Mesendoderm (in vitro differentiated cells): ENCODE data around the gene GATA2.

Experiments used
- DNase-seq: peaks from one replicate; pipeline ENCODE4 v3.0.0; 2013
- H2AK5ac ChIP-seq: 2 replicates; pipeline ENCODE4 v1.6.1; 2013; ENCODE audit warnings: low read length, inconsistent platforms
- H2BK120ac ChIP-seq: 2 replicates; pipeline ENCODE4 v1.6.1; 2013; ENCODE audit warnings: low read depth, mild to moderate bottlenecking, low read length, moderate library complexity, mixed read lengths
- H2BK15ac ChIP-seq: replicated peaks from 2 replicates; pipeline ENCODE4 v1.6.1; 2013; ENCODE audit warnings: low read depth, mild to moderate bottlenecking, moderate library complexity
- H2BK5ac ChIP-seq: 2 replicates; pipeline ENCODE4 v1.6.1; 2013; ENCODE audit warnings: low read length, inconsistent platforms
- H3K18ac ChIP-seq: 2 replicates; pipeline ENCODE4 v1.6.1; 2013; ENCODE audit warnings: mild to moderate bottlenecking, low read length, mixed read lengths
- H3K23ac ChIP-seq: one replicate; pipeline ENCODE4 v1.6.1; 2013; ENCODE audit warnings: low read length
- H3K27ac ChIP-seq: 2 replicates; pipeline ENCODE4 v1.5.1; 2013; ENCODE audit warnings: low read depth, mild to moderate bottlenecking, inconsistent platforms, low read length, moderate library complexity
- H3K27me3 ChIP-seq: 2 replicates; pipeline ENCODE4 v1.6.1; 2013; ENCODE audit warnings: low read length, control low read depth, mild to moderate bottlenecking, inconsistent platforms; ENCODE audit not compliant: insufficient read depth, poor library complexity
- H3K36me3 ChIP-seq: 2 replicates; pipeline ENCODE4 v1.6.1; 2013; ENCODE audit warnings: low read length, inconsistent platforms; ENCODE audit not compliant: control insufficient read depth, insufficient read depth
- H3K4ac ChIP-seq: one replicate; pipeline ENCODE4 v1.6.1; 2013; ENCODE audit warnings: low read depth, mild to moderate bottlenecking, low read length, moderate library complexity
- H3K4me1 ChIP-seq: 2 replicates; pipeline ENCODE4 v1.6.1; 2013; ENCODE audit warnings: low read depth, low read length, inconsistent platforms; ENCODE audit not compliant: control insufficient read depth
- H3K4me2 ChIP-seq: 2 replicates; pipeline ENCODE4 v1.6.1; 2013; ENCODE audit warnings: low read length
- H3K4me3 ChIP-seq: 2 replicates; pipeline ENCODE4 v1.5.1; 2013; ENCODE audit warnings: mild to moderate bottlenecking, low read length
- H3K56ac ChIP-seq: one replicate; pipeline ENCODE4 v1.6.1; 2013; ENCODE audit warnings: low read length
- H3K79me1 ChIP-seq: 2 replicates; pipeline ENCODE4 v1.6.1; 2013; ENCODE audit warnings: low read length, inconsistent platforms
- H3K79me2 ChIP-seq: 2 replicates; pipeline ENCODE4 v1.6.1; 2013; ENCODE audit warnings: mild to moderate bottlenecking, low read length; ENCODE audit not compliant: control insufficient read depth, insufficient read depth
- H3K9ac ChIP-seq: 2 replicates; pipeline ENCODE4 v1.6.1; 2013; ENCODE audit warnings: low read length, inconsistent platforms
- H4K5ac ChIP-seq: one replicate; pipeline ENCODE4 v1.6.1; 2013; ENCODE audit warnings: low read length
- H4K8ac ChIP-seq: one replicate; pipeline ENCODE4 v1.6.1; 2013; ENCODE audit warnings: low read depth, mild to moderate bottlenecking, control low read depth, low read length, moderate library complexity
- WGBS: extraction: QIAGEN DNeasy Blood & Tissue Kit; methylation state at CpG from one replicate; pipeline ENCODE4 v1.1.7; 2013; ENCODE audit warnings: low lambda C conversion rate, missing lambda C conversion rate; ENCODE audit not compliant: insufficient coverage; ENCODE audit errors: extremely low coverage; 5-methylcytosine and 5-hydroxymethylcytosine counted together

The GATA2 gene

DNA sequence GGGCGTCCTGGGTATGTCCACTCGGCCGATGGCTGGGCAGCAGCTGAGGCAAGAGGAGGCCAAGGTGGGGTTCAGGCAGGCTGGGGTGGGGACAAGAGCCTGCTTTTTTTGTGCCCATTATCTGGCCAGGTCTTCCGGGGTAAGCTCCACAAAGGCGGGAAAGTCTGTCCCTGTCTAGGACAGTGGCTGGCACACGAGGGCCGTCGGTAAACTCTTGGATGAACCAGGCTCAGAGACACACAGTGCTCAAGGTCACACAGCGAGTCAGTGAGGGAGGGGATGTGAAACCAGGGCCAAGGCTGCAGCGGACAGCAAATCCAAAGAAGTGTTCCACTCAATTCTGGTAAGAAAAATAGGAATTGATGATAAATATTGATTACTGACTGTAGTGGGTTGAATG is 29.2 kb downstream of the GATA2 start:
- Histone ChIP-seq H3K18ac (no peak overlapping the region), H3K79me1 (no peaks in the 10 kb centered on the region), H2BK5ac (no peak overlapping the region), H2BK120ac (no peak overlapping the region), H2BK15ac (no peak overlapping the region), H3K27me3 (no peaks in the 10 kb centered on the region), H3K4me2 (no peak overlapping the region), H3K79me2 (no peaks in the 10 kb centered on the region), H3K4me3 (no peak overlapping the region), H3K4ac (no peak overlapping the region), H3K56ac (no peak overlapping the region), H3K27ac (no peak overlapping the region), H4K8ac (no peak overlapping the region), H4K5ac (no peak overlapping the region), H3K4me1 (peaks cover 2% of the 10 kb centered on the region), H2AK5ac (no peak overlapping the region), H3K23ac (no peak overlapping the region), H3K36me3 (no peaks in the 10 kb centered on the region), H3K9ac (no peak overlapping the region)
- no CpG with 5 or more reads among the region's 10 CpGs for WGBS
- no peak for DNase-seq

DNA sequence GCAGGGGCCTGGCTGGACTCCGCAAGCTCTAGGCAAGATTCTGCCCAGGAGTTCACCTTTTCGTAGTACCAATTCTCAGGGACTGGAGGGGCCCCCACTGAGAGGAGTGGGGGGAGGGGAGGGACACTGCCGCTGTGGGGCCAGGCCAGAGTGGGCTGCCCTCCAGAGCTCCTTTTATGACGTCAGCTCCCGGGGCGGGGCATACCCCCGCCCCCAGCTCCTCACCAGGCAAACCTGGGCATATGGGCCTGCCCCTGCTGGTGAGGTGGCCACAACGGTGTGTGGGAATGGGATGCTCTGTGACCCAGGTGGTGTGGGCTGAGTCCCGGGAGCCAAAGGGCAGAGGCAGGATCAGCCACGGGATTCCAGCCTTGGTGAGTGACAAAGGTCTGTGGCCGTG is 29.6 kb downstream of the GATA2 start:
- Histone ChIP-seq H3K4ac (no peak overlapping the region), H3K27ac (no peak overlapping the region), H3K79me2 (no peaks in the 10 kb centered on the region), H4K8ac (no peak overlapping the region), H4K5ac (no peak overlapping the region), H2BK120ac (no peak overlapping the region), H3K56ac (no peak overlapping the region), H3K18ac (no peak overlapping the region), H3K9ac (no peak overlapping the region), H3K79me1 (no peaks in the 10 kb centered on the region), H3K36me3 (no peaks in the 10 kb centered on the region), H3K23ac (no peak overlapping the region), H3K27me3 (no peaks in the 10 kb centered on the region), H3K4me1 (peaks cover 2% of the 10 kb centered on the region), H2BK5ac (no peak overlapping the region), H2BK15ac (no peak overlapping the region), H2AK5ac (no peak overlapping the region), H3K4me3 (no peak overlapping the region), H3K4me2 (no peak overlapping the region)
- no peak for DNase-seq
- WGBS: no CpG with 5 or more reads among the region's 11 CpGs

DNA sequence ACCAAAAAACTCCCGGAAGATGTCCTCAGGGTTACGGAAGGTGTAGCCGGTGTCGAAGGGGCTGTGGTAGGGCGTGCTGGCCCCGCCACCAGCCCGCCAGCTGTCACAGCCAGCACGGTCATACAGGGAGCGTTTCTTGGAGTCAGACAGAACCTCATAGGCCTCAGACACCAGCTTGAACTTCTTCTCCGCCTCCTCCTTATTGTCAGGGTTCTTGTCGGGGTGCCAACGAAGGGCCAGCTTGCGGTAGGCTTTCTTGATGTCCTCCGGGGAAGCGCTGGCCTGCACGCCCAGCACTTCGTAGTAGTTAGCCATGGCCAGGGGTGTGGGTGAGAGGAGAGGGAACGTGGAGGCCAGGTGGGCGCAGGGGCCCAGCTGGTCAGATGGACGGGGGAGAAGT is 30.1 kb downstream of the GATA2 start:
- WGBS: no CpG with 5 or more reads among the region's 20 CpGs
- H3K79me1 ChIP-seq: no peaks in the 10 kb centered on the region
- H3K4me2 ChIP-seq: no peak overlapping the region
- H2AK5ac ChIP-seq: no peak overlapping the region
- H2BK5ac ChIP-seq: no peak overlapping the region
- H4K8ac ChIP-seq: no peak overlapping the region
- H3K36me3 ChIP-seq: no peaks in the 10 kb centered on the region
- H3K23ac ChIP-seq: no peak overlapping the region
- no peak overlapping the region for H4K5ac ChIP-seq
- H2BK120ac ChIP-seq: no peak overlapping the region
- no peak overlapping the region for H2BK15ac ChIP-seq
- H3K27me3 ChIP-seq: no peaks in the 10 kb centered on the region
- H3K27ac ChIP-seq: no peak overlapping the region
- no peaks in the 10 kb centered on the region for H3K4me1 ChIP-seq
- H3K4me3 ChIP-seq: no peak overlapping the region
- H3K79me2 ChIP-seq: no peaks in the 10 kb centered on the region
- H3K4ac ChIP-seq: no peak overlapping the region
- no peak overlapping the region for H3K18ac ChIP-seq
- no peak overlapping the region for H3K9ac ChIP-seq
- DNase-seq: no peak
- no peak overlapping the region for H3K56ac ChIP-seq

DNA sequence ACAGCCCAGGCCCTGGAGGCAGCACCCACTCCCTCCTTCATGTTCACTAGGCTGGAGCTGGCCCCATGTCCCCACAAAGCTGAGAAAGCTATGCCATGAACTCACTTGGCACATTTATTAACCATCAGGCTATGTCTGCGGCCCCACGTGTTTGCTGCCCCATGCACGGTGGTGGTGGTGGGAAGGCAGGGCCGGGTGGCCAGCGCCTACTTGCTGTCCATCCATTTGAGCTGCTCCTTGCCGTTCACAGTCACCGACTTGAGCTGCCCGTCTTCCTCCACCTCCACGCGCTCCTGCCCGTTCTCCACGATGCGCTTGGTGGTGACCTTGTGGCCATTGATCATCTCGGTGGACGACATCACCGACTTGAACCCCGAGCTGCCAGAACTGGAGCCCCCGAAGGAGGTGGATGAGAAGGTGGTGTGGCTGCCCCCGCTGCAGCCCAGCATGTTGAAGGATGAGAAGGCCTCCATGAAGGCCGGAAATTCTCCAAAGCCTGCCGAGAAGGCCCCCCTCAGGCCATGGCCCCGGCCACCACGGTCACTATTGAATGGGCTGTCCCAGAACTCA is 30.6 kb downstream of the GATA2 start:
- Histone ChIP-seq H2BK120ac (no peak overlapping the region), H3K27ac (no peak overlapping the region), H4K8ac (no peak overlapping the region), H3K4ac (no peak overlapping the region), H4K5ac (no peak overlapping the region), H2BK5ac (no peak overlapping the region), H2AK5ac (no peak overlapping the region), H3K4me3 (no peak overlapping the region), H3K18ac (no peak overlapping the region), H3K79me2 (no peaks in the 10 kb centered on the region), H3K4me2 (no peak overlapping the region), H3K27me3 (no peaks in the 10 kb centered on the region), H3K79me1 (no peaks in the 10 kb centered on the region), H3K9ac (no peak overlapping the region), H3K4me1 (peaks cover under 1% of the 10 kb centered on the region), H2BK15ac (no peak overlapping the region), H3K36me3 (no peaks in the 10 kb centered on the region), H3K56ac (no peak overlapping the region), H3K23ac (no peak overlapping the region)
- WGBS: no CpG with 5 or more reads among the region's 23 CpGs
- DNase-seq: no peak

DNA sequence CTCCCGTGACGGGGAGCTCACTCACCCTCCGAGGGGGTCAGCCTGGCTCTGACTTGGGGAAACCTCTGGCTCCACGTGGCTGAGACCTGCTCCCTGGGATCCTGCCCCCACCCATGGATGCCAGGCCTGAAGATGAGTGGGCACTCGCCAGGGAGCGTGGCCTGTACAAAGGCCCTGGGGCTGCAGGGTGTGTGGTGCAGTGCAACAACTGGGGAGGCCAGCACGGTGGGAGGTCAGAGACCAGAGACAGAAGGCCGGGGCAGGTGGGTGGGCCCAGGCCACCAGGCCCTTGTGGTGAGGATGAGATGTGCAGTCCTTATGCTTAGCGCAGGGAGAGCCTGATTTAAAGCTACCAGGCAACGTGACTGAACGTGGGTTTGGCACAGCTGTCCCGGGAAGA is 31.3 kb downstream of the GATA2 start:
- no CpG with 5 or more reads among the region's 12 CpGs for WGBS
- no peak overlapping the region for H2BK5ac ChIP-seq
- H3K27ac ChIP-seq: no peak overlapping the region
- no peak overlapping the region for H3K4me3 ChIP-seq
- no peak overlapping the region for H3K4ac ChIP-seq
- no peak overlapping the region for H2BK15ac ChIP-seq
- no peaks in the 10 kb centered on the region for H3K27me3 ChIP-seq
- H3K4me2 ChIP-seq: no peak overlapping the region
- H3K9ac ChIP-seq: no peak overlapping the region
- H3K56ac ChIP-seq: no peak overlapping the region
- H3K4me1 ChIP-seq: peaks cover 5% of the 10 kb centered on the region
- no peak overlapping the region for H4K5ac ChIP-seq
- no peaks in the 10 kb centered on the region for H3K79me1 ChIP-seq
- no peak overlapping the region for H3K23ac ChIP-seq
- H4K8ac ChIP-seq: no peak overlapping the region
- no peak overlapping the region for H2AK5ac ChIP-seq
- no peak overlapping the region for H3K18ac ChIP-seq
- no peaks in the 10 kb centered on the region for H3K79me2 ChIP-seq
- H2BK120ac ChIP-seq: no peak overlapping the region
- H3K36me3 ChIP-seq: no peaks in the 10 kb centered on the region
- no peak for DNase-seq

DNA sequence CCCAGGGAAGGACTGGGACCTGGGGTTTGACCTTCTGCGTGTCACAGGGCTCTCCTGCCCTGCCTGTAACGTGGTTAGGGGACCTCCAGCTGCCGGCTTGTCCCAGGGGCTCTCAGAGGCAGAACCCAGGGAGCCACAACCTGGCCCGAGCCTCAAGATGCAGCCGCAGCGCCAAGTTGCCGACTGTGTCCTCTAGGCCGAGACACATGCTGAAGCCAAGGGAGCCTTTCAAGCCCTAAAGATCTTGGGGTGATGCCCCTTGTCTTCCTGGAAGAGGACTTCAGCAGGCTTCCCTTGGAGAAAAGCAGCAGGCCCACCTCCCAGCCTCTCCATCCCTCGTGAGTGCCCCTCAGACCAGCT is 33.6 kb downstream of the GATA2 start:
- H2BK5ac ChIP-seq: no peak overlapping the region
- DNase-seq: no peak
- WGBS: no CpG with 5 or more reads among the region's 9 CpGs

More for the DNA sequence above, 33.6 kb downstream of the GATA2 start:
- Histone ChIP-seq H4K5ac (no peak overlapping the region), H3K4me3 (no peak overlapping the region), H3K9ac (no peak overlapping the region), H2AK5ac (no peak overlapping the region), H3K36me3 (no peaks in the 10 kb centered on the region), H3K23ac (no peak overlapping the region), H2BK120ac (no peak overlapping the region), H3K4ac (no peak overlapping the region), H3K27me3 (no peaks in the 10 kb centered on the region), H2BK15ac (no peak overlapping the region), H3K18ac (no peak overlapping the region), H3K4me2 (no peak overlapping the region), H3K56ac (no peak overlapping the region), H3K27ac (no peak overlapping the region), H3K79me1 (no peaks in the 10 kb centered on the region), H4K8ac (no peak overlapping the region), H3K79me2 (no peaks in the 10 kb centered on the region), H3K4me1 (peaks cover 10% of the 10 kb centered on the region)
